OCI-LY7 (cell line): ENCODE data around the gene PARM1. TPM values are rescaled to one million over a fixed set of nuclear protein-coding genes. Genes with fewer than 3 reads are reported as not detected.
A peak's percentile ranks its signal among the peaks of the same experiment; 100 is the strongest.

Experiments
- BruUV-seq: library from RNA; stranded (reverse); fragments of 400-500 nt; replicated peaks from 2 replicates; lab custom pipeline; 2021; lab: Mats Ljungman, UMichigan
- CTCF ChIA-PET: fragments of 300-600 bp; sonication (Branson Sonifier 250); formaldehyde crosslinking; loops from one replicate; lab custom pipeline; 2022; ENCODE audit warnings: antibody characterized with exemption; ENCODE audit not compliant: unreplicated experiment; lab: Charles Lee
- POLR2A ChIA-PET: fragments of 300-600 bp; sonication (Branson Sonifier 250); formaldehyde crosslinking; loops from one replicate; lab custom pipeline; 2022; ENCODE audit warnings: antibody characterized with exemption; lab: Charles Lee
- DNase-seq: peaks from one replicate; pipeline ENCODE4 v3.0.0-alpha.2; 2015; ENCODE audit warnings: low spot score
- H2AFZ ChIP-seq: fragments of 200-600 bp; sonication (generic), shearing (Covaris generic); 2 replicates; pipeline ENCODE4 v1.6.1; 2014; ENCODE audit warnings: mild to moderate bottlenecking, antibody characterized with exemption, low read length, moderate library complexity
- H3K27ac ChIP-seq: fragments of 200-600 bp; sonication (generic); 2 replicates; pipeline ENCODE4 v1.5.1; 2014; ENCODE audit warnings: mixed run types, low read depth, mild to moderate bottlenecking, moderate library complexity, low read length, inconsistent platforms; ENCODE audit not compliant: poor library complexity, severe bottlenecking
- H3K36me3 ChIP-seq: fragments of 200-600 bp; sonication (generic); 2 replicates; pipeline ENCODE4 v1.6.1; 2014; ENCODE audit warnings: mild to moderate bottlenecking, antibody characterized with exemption, low read length, moderate library complexity, mixed read lengths; ENCODE audit not compliant: insufficient read depth
- H3K4me1 ChIP-seq: fragments of 200-600 bp; sonication (generic); 2 replicates; pipeline ENCODE4 v1.5.1; 2014; ENCODE audit warnings: mild to moderate bottlenecking, low read length; ENCODE audit not compliant: insufficient read depth, poor library complexity, severe bottlenecking
- H3K4me2 ChIP-seq: fragments of 200-600 bp; sonication (generic); 2 replicates; pipeline ENCODE4 v1.6.1; 2014; ENCODE audit warnings: mild to moderate bottlenecking, low read length
- H3K4me3 ChIP-seq: fragments of 200-600 bp; sonication (generic); 2 replicates; pipeline ENCODE4 v1.5.1; 2014; ENCODE audit warnings: mild to moderate bottlenecking, low read depth, low read length; ENCODE audit not compliant: poor library complexity, severe bottlenecking
- H3K79me2 ChIP-seq: fragments of 200-600 bp; sonication (generic); 2 replicates; pipeline ENCODE4 v1.6.1; 2016; ENCODE audit warnings: low read depth, mild to moderate bottlenecking, low read length, moderate library complexity, mixed read lengths; ENCODE audit not compliant: insufficient read depth
- H3K9me2 ChIP-seq: fragments of 200-600 bp; sonication (generic); 2 replicates; pipeline ENCODE4 v1.6.1; 2016; ENCODE audit warnings: mild to moderate bottlenecking, low read length, mixed read lengths; ENCODE audit not compliant: insufficient read depth
- H3K9me3 ChIP-seq: fragments of 200-600 bp; sonication (generic); 2 replicates; pipeline ENCODE4 v1.6.1; 2014; ENCODE audit warnings: mild to moderate bottlenecking, mixed run types, low read length, mixed read lengths
- H4K20me1 ChIP-seq: fragments of 200-600 bp; sonication (generic); 2 replicates; pipeline ENCODE4 v1.6.1; 2014; ENCODE audit warnings: mild to moderate bottlenecking, antibody characterized with exemption, low read length, moderate library complexity, mixed read lengths; ENCODE audit not compliant: insufficient read depth
- EZH2phosphoT487 ChIP-seq: fragments of 200-600 bp; sonication (generic); IDR thresholded peaks from 2 replicates; pipeline ENCODE4 v1.6.1; 2018; ENCODE audit warnings: low read depth, borderline replicate concordance, mild to moderate bottlenecking, mixed run types, antibody characterized with exemption, low read length, moderate library complexity, mixed read lengths
- intact Hi-C: fragments of 100-400 bp; cut with micrococcal nuclease; formaldehyde crosslinking; loops from one replicate; pipeline ENCODE4 v1.10.0; 2022; ENCODE audit not compliant: unreplicated experiment
- total RNA-seq, 2 experiments: library from RNA; depleted of rRNA in 1 of 2; stranded (reverse); fragments of >200 nt in 1 of 2; shearing (Covaris generic) in 1 of 2; gene quantifications; 2 replicates each; pipeline ENCODE4 v1.2.3, GENCODE V29; 2014 to 2022
- TF ChIP-seq, protein P1 (sequence below): fragments of 200-600 bp; sonication (generic); conservative IDR thresholded peaks from 2 replicates; pipeline ENCODE4 v1.5.1; 2014; ENCODE audit warnings: mild to moderate bottlenecking, antibody characterized with exemption, low read length, moderate library complexity, mixed read lengths

The PARM1 gene
- total RNA-seq, 2 experiments from 2014 or later: not detected

DNA sequence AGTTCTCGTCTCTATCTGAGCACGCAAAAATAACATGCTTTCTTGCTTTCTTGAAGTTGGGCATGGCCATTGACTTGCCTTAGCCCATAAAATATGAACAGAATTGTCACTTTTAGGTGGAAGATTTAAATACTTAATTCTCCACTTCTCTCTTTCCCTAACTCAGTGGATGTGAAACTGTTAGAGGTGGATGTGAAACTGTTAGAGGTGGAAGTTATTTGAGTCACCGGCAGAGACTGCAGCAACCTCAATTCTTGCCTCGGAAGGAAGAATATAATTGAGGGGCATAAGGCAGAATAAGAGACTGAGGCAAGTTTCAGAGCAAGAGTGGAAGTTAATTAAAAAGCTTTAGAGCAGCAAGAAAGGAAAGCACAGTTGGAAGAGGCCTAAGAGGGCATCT is 2.8 kb upstream of the PARM1 start:
- Histone ChIP-seq H3K79me2 (no peaks in the 10 kb centered on the region), H3K9me3 (no peaks in the 10 kb centered on the region), H3K4me2 (no peak overlapping the region), H3K4me1 (no peaks in the 10 kb centered on the region), H3K27ac (no peak overlapping the region), H3K4me3 (no peak overlapping the region), H3K9me2 (no peaks in the 10 kb centered on the region), H2AFZ (no peak overlapping the region), H4K20me1 (no peaks in the 10 kb centered on the region), H3K36me3 (no peaks in the 10 kb centered on the region)
- TF ChIP-seq, protein P1, sequence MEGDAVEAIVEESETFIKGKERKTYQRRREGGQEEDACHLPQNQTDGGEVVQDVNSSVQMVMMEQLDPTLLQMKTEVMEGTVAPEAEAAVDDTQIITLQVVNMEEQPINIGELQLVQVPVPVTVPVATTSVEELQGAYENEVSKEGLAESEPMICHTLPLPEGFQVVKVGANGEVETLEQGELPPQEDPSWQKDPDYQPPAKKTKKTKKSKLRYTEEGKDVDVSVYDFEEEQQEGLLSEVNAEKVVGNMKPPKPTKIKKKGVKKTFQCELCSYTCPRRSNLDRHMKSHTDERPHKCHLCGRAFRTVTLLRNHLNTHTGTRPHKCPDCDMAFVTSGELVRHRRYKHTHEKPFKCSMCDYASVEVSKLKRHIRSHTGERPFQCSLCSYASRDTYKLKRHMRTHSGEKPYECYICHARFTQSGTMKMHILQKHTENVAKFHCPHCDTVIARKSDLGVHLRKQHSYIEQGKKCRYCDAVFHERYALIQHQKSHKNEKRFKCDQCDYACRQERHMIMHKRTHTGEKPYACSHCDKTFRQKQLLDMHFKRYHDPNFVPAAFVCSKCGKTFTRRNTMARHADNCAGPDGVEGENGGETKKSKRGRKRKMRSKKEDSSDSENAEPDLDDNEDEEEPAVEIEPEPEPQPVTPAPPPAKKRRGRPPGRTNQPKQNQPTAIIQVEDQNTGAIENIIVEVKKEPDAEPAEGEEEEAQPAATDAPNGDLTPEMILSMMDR: no peak
- TF ChIP-seq EZH2phosphoT487: no peak
- ChIA-PET CTCF (no interaction called here), POLR2A (no interaction called here)
- DNase-seq: peak; percentile 3
- BruUV-seq: no TSS peak
- intact Hi-C loops: no loop called here

DNA sequence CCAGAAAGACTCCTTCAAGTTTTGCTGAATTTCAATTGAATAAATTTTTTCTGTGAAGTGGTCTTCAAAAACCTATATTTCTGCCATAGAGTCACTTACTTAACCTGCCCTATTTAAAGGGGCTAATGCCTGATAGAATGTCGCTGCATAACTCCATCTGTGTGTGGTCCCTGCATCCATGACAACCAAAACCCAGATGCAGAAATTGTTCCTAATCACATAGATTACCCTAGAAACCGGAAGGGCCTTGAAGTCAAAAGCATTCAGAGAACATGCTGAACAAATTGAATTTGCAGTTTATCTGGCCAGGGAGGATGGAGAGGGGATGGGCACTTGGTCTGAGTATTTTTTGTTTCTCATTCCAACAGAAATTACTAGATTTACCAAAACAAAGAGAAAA is 1.5 kb upstream of the PARM1 start:
- no peak overlapping the region for H3K4me2 ChIP-seq
- H3K36me3 ChIP-seq: no peaks in the 10 kb centered on the region
- H2AFZ ChIP-seq: no peak overlapping the region
- intact Hi-C loops: no loop called here
- no peak overlapping the region for H3K27ac ChIP-seq
- BruUV-seq: no TSS peak
- ChIA-PET CTCF (no interaction called here), POLR2A (interaction anchor here (0.6 kb wide), 1 partner anchor 502 kb away, joined by 3 read pairs; no protein-coding TSS in a partner anchor)
- no peak for DNase-seq
- H3K79me2 ChIP-seq: no peaks in the 10 kb centered on the region
- no peak for TF ChIP-seq EZH2phosphoT487
- TF ChIP-seq, protein P1: no peak
- H3K9me3 ChIP-seq: no peaks in the 10 kb centered on the region
- no peaks in the 10 kb centered on the region for H4K20me1 ChIP-seq
- no peaks in the 10 kb centered on the region for H3K9me2 ChIP-seq
- no peak overlapping the region for H3K4me3 ChIP-seq
- no peaks in the 10 kb centered on the region for H3K4me1 ChIP-seq

DNA sequence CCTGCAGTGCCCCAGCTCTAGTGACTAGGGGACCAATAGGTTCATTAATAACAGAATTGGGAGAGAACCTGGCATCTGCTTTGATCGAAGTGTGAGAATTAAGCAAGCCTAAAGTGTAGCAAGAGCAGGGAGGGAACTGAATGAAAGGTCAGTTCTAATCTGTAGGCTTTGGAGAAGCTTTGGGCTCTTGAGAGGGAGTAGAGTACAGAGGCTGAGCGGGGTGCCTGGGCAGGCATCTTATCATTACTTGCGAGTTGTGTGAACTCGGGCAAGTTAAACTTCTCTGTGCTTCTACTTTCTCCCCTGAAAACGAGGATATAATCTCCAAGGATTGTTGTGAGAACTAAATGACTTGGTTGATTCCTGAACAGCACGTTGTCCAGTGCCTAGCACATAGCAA is 906 bp upstream of the PARM1 start:
- no peak overlapping the region for H3K27ac ChIP-seq
- H3K4me1 ChIP-seq: no peaks in the 10 kb centered on the region
- H3K79me2 ChIP-seq: no peaks in the 10 kb centered on the region
- no peak overlapping the region for H2AFZ ChIP-seq
- intact Hi-C loops: no loop called here
- no peaks in the 10 kb centered on the region for H4K20me1 ChIP-seq
- no peak overlapping the region for H3K4me3 ChIP-seq
- TF ChIP-seq, protein P1: no peak
- BruUV-seq: no TSS peak
- H3K9me2 ChIP-seq: no peaks in the 10 kb centered on the region
- ChIA-PET POLR2A (no interaction called here), CTCF (no interaction called here)
- H3K9me3 ChIP-seq: no peaks in the 10 kb centered on the region
- no peak for DNase-seq
- H3K4me2 ChIP-seq: no peak overlapping the region
- no peaks in the 10 kb centered on the region for H3K36me3 ChIP-seq
